MM.1S (cell line): Measurements from ENCODE around the gene CCDC51.

Experiments
- DNase-seq: peaks from one replicate; pipeline ENCODE4 v3.0.0-alpha.2; 2015
- H2AFZ ChIP-seq: fragments of 300-600 bp; sonication (generic); 2 replicates; pipeline ENCODE4 v1.6.0; 2016; ENCODE audit warnings: antibody characterized with exemption, low read length
- H3F3A ChIP-seq: fragments of 300-600 bp; sonication (generic); 2 replicates; pipeline ENCODE4 v1.6.1; 2016; ENCODE audit warnings: mild to moderate bottlenecking, antibody characterized with exemption, low read length, moderate library complexity, mixed read lengths; ENCODE audit not compliant: insufficient read depth
- H3K27ac ChIP-seq: fragments of 300-600 bp; sonication (generic); 2 replicates; pipeline ENCODE4 v1.5.1; 2016; ENCODE audit warnings: mild to moderate bottlenecking, low read length
- H3K27me3 ChIP-seq: fragments of 300-600 bp; sonication (generic); replicated peaks from 2 replicates; pipeline ENCODE4 v1.6.0; 2016; ENCODE audit warnings: low read length; ENCODE audit not compliant: insufficient read depth
- H3K36me3 ChIP-seq: fragments of 300-600 bp; sonication (generic); replicated peaks from 2 replicates; pipeline ENCODE4 v1.6.1; 2016; ENCODE audit warnings: mild to moderate bottlenecking, low read length, mixed read lengths; ENCODE audit not compliant: insufficient read depth
- H3K4me1 ChIP-seq: fragments of 300-600 bp; sonication (generic); 2 replicates; pipeline ENCODE4 v1.6.1; 2016; ENCODE audit warnings: low read length, mixed read lengths
- H3K4me2 ChIP-seq: fragments of 300-600 bp; sonication (generic); 2 replicates; pipeline ENCODE4 v1.6.0; 2016; ENCODE audit warnings: low read depth, low read length
- H3K4me3 ChIP-seq: fragments of 300-600 bp; sonication (generic); 2 replicates; pipeline ENCODE4 v1.5.1; 2016; ENCODE audit warnings: low read length, mixed read lengths
- H3K79me2 ChIP-seq: fragments of 300-600 bp; sonication (generic); 2 replicates; pipeline ENCODE4 v1.6.1; 2016; ENCODE audit warnings: mixed run types, low read length, mixed read lengths
- H3K9ac ChIP-seq: fragments of 300-600 bp; sonication (generic); 2 replicates; pipeline ENCODE4 v1.6.1; 2016; ENCODE audit warnings: low read length, mixed read lengths
- H3K9me2 ChIP-seq: fragments of 300-600 bp; sonication (generic); replicated peaks from 2 replicates; pipeline ENCODE4 v1.6.1; 2016; ENCODE audit warnings: mild to moderate bottlenecking, low read length, mixed read lengths; ENCODE audit not compliant: insufficient read depth
- H3K9me3 ChIP-seq: fragments of 300-600 bp; sonication (generic); replicated peaks from 2 replicates; pipeline ENCODE4 v1.6.1; 2016; ENCODE audit warnings: mild to moderate bottlenecking, low read length, mixed read lengths; ENCODE audit not compliant: insufficient read depth
- H4K20me1 ChIP-seq: fragments of 300-600 bp; sonication (generic); 2 replicates; pipeline ENCODE4 v1.6.1; 2016; ENCODE audit warnings: mild to moderate bottlenecking, low read length, moderate library complexity, mixed read lengths; ENCODE audit not compliant: insufficient read depth
- EZH2 ChIP-seq: fragments of 300-600 bp; sonication (generic); optimal IDR thresholded peaks from 2 replicates; pipeline ENCODE3; 2017; ENCODE audit warnings: low read depth, mild to moderate bottlenecking, antibody characterized with exemption, low read length, mixed read lengths
- EZH2phosphoT487 ChIP-seq: fragments of 300-600 bp; sonication (generic); IDR thresholded peaks from 2 replicates; pipeline ENCODE4 v1.6.1; 2018; ENCODE audit warnings: antibody characterized with exemption, low read length
- TF ChIP-seq, protein P1 (sequence below): fragments of 300-600 bp; sonication (generic); IDR thresholded peaks from 2 replicates; pipeline ENCODE4 v1.5.1; 2016; ENCODE audit warnings: antibody characterized with exemption, low read length, mixed read lengths

CCDC51 gene

DNA sequence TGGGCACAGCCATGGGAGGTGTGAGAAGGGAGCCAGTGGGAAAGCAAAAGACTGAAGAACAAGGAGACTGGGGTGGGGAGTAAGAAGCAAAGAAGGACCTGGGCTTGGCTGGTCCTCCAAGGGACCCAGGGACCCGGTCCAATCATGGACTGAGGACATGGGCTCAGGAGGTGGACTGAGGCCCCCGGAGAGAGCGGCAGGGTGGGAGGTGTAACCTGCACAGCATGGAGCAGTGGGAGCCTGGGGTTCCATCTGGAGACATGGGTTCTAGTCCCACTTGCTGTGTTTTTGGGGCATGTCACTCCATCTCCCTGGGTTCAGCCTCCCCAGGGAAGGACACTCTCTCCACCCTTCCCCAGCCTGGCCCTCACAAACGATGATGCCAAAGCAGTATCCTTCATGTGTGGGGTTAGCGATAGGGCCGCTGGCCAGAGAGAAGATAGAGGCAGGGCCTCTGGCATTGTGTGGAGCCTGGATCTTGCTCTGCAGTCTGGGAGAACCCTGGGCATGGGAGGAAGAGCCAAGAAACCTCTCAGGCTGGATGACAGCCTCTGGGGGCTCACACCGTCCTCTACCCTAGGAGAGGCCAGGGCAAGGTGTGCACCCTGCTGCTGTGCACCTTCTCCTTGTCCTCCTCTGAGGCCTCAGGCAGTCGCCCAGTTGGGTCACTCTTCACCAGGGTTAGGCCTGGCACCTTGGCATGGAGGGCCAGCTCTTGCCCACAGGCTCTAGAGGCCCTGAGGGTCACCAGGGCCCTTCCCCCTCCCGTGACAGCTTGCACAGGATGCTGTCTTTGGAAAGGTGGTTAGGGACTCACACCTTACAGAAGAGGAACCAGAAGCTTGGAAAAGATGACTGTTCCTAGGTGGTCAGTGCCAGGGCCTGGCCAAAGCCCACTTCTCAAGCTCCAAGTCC, 41.9 kb downstream of the CCDC51 start:
- Histone ChIP-seq H3K9ac (no peak overlapping the region), H3K9me2 (no peaks in the 10 kb centered on the region), H3K36me3 (no peaks in the 10 kb centered on the region), H3K4me3 (no peak overlapping the region), H3K4me1 (no peaks in the 10 kb centered on the region), H3K79me2 (no peaks in the 10 kb centered on the region), H3K27ac (no peak overlapping the region), H2AFZ (no peak overlapping the region), H4K20me1 (no peaks in the 10 kb centered on the region), H3K4me2 (no peak overlapping the region), H3F3A (no peaks in the 10 kb centered on the region), H3K27me3 (no peaks in the 10 kb centered on the region; the same call in 1 of the 2 replicates), H3K9me3 (no peaks in the 10 kb centered on the region)
- DNase-seq, result no peak
- TF ChIP-seq EZH2 (no peak), EZH2phosphoT487 (no peak)
- TF ChIP-seq, protein P1, sequence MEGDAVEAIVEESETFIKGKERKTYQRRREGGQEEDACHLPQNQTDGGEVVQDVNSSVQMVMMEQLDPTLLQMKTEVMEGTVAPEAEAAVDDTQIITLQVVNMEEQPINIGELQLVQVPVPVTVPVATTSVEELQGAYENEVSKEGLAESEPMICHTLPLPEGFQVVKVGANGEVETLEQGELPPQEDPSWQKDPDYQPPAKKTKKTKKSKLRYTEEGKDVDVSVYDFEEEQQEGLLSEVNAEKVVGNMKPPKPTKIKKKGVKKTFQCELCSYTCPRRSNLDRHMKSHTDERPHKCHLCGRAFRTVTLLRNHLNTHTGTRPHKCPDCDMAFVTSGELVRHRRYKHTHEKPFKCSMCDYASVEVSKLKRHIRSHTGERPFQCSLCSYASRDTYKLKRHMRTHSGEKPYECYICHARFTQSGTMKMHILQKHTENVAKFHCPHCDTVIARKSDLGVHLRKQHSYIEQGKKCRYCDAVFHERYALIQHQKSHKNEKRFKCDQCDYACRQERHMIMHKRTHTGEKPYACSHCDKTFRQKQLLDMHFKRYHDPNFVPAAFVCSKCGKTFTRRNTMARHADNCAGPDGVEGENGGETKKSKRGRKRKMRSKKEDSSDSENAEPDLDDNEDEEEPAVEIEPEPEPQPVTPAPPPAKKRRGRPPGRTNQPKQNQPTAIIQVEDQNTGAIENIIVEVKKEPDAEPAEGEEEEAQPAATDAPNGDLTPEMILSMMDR, result no peak

GRCh38 chr3:48395714-48396113, 44.2 kb downstream of the CCDC51 start:
- Histone ChIP-seq H3K36me3 (no peaks in the 10 kb centered on the region), H3K4me3 (no peak overlapping the region), H2AFZ (no peak overlapping the region), H4K20me1 (no peaks in the 10 kb centered on the region), H3K9me2 (no peaks in the 10 kb centered on the region), H3K9ac (no peak overlapping the region), H3K27me3 (no peaks in the 10 kb centered on the region), H3K79me2 (no peaks in the 10 kb centered on the region), H3K4me2 (no peak overlapping the region), H3F3A (no peaks in the 10 kb centered on the region), H3K27ac (no peak overlapping the region), H3K9me3 (no peaks in the 10 kb centered on the region), H3K4me1 (no peaks in the 10 kb centered on the region)
- no peak for DNase-seq
- TF ChIP-seq, protein P1, result no peak
- TF ChIP-seq EZH2phosphoT487, result no peak
- no peak for TF ChIP-seq EZH2

DNA sequence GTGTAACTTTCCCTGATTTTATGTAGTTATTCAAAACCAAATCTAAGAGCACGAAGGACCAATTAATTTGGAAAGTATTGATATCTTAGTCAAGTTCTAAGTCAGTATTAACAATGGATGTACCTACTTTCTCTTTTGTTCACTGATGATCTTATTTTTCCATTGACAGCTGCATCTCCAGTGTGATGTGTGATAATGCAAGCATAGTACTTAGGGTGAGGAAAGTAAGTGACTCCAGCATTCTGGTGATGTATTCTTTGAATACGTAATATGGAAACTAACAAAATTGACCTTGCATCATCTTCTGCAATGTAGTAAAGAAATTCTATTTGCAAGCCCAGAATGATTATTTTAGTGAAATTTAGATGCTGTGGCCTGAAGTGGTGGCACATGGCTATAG, 45.5 kb downstream of the CCDC51 start:
- Histone ChIP-seq H3K27ac (no peak overlapping the region), H2AFZ (no peak overlapping the region), H3K27me3 (no peaks in the 10 kb centered on the region), H3K4me2 (no peak overlapping the region), H3K79me2 (no peaks in the 10 kb centered on the region), H3K9me3 (no peaks in the 10 kb centered on the region), H4K20me1 (no peaks in the 10 kb centered on the region), H3K4me1 (no peaks in the 10 kb centered on the region), H3K4me3 (no peak overlapping the region), H3K9ac (no peak overlapping the region), H3K36me3 (no peaks in the 10 kb centered on the region), H3K9me2 (no peaks in the 10 kb centered on the region), H3F3A (no peaks in the 10 kb centered on the region)
- TF ChIP-seq EZH2 (no peak), EZH2phosphoT487 (no peak)
- TF ChIP-seq, protein P1, result no peak
- DNase-seq, result no peak
